HepG2 (cell line): ENCODE results near the gene SRF. TPM values are rescaled to one million over a fixed set of nuclear protein-coding genes. Genes with fewer than 3 reads are reported as not detected.

Experiments used
- ATAC-seq: fragments of 200-7000 bp; cut with Tn5 transposase; 3 replicates; pipeline ENCODE4 v1.9.1; 2020; ENCODE audit warnings: mild to moderate bottlenecking, moderate library complexity
- BruUV-seq: library from RNA; stranded (reverse); fragments of 400-500 nt; replicated peaks from 2 replicates; lab custom pipeline; 2021; lab: Mats Ljungman, UMichigan
- CTCF ChIA-PET: fragments of 300-600 bp; formaldehyde crosslinking; extraction: SDS; loops from one replicate; lab custom pipeline; 2021; ENCODE audit warnings: low total read pairs, inconsistent platforms, low intra/inter-chr PET ratio; lab: Yijun Ruan, JAX
- POLR2A ChIA-PET: fragments of 350-600 bp; sonication (Branson Sonifier 250); formaldehyde crosslinking; loops from one replicate; lab custom pipeline; 2020; ENCODE audit warnings: antibody characterized with exemption, inconsistent platforms; lab: Yijun Ruan, JAX
- DNase-seq: peaks from one replicate; pipeline ENCODE4 v3.0.0-alpha.2; 2015; ENCODE audit warnings: low spot score
- FAIRE-seq: peaks from 3 replicates; lab custom pipeline; 2011; peaks lifted over from hg19 to GRCh38; lab: Jason Lieb, UNC
- H2AFZ ChIP-seq: one replicate; pipeline ENCODE4 v1.6.1; 2011; ENCODE audit warnings: low read length, inconsistent platforms
- H3K27ac ChIP-seq: fragments of 300-600 bp; 3 replicates; pipeline ENCODE4 v1.8.0; 2011; ENCODE audit warnings: mixed run types, mild to moderate bottlenecking, mixed read lengths, low read length, inconsistent platforms; ENCODE audit not compliant: insufficient read depth; ENCODE audit errors: extremely low read length
- H3K27me3 ChIP-seq, 2 experiments: fragments of 200-600 bp in 1 of 2; 2 replicates in 1 of 2; 3 replicates in 1 of 2; pipeline versions ENCODE4 v1.6.0 to v1.8.0; 2011; ENCODE audit warnings: low read length in 2 of 2, mild to moderate bottlenecking in 2 of 2, moderate library complexity in 2 of 2, inconsistent platforms in 1 of 2; ENCODE audit not compliant: insufficient read depth in 2 of 2, control insufficient read depth in 1 of 2
- H3K36me3 ChIP-seq, 2 experiments: fragments of 200-600 bp in 1 of 2; replicated peaks in 1 of 2; 2 replicates in 1 of 2; 3 replicates in 1 of 2; pipeline versions ENCODE4 v1.5.1 to v1.8.0; 2011; ENCODE audit warnings: low read length in 2 of 2, inconsistent platforms in 1 of 2; ENCODE audit not compliant: insufficient read depth in 2 of 2, control insufficient read depth in 1 of 2
- H3K4me1 ChIP-seq: 2 replicates; pipeline ENCODE4 v1.5.1; 2012; ENCODE audit warnings: low read length, inconsistent platforms; ENCODE audit not compliant: insufficient read depth
- H3K4me2 ChIP-seq: 2 replicates; pipeline ENCODE4 v1.6.0; 2011; ENCODE audit warnings: low read depth, low read length, inconsistent platforms
- H3K4me3 ChIP-seq, 3 experiments: fragments of 200-600 bp in 1 of 3; sonication (generic), shearing (Covaris generic) in 1 of 3; replicated peaks in 1 of 3; 2 replicates each; pipeline ENCODE4 v1.5.1; 2011 to 2016; ENCODE audit warnings: low read length in 3 of 3, inconsistent platforms in 2 of 3, low read depth in 2 of 3, mild to moderate bottlenecking in 2 of 3, control low read depth in 1 of 3, mixed read lengths in 1 of 3; ENCODE audit not compliant: insufficient read depth in 1 of 3
- H3K79me2 ChIP-seq: one replicate; pipeline ENCODE4 v1.6.1; 2011; ENCODE audit warnings: low read length, inconsistent platforms; ENCODE audit not compliant: insufficient read depth
- H3K9ac ChIP-seq: 2 replicates; pipeline ENCODE4 v1.6.0; 2011; ENCODE audit warnings: mild to moderate bottlenecking, low read depth, low read length, inconsistent platforms; ENCODE audit not compliant: insufficient read depth
- H3K9me3 ChIP-seq: 2 replicates; pipeline ENCODE4 v1.5.1; 2012; ENCODE audit warnings: mild to moderate bottlenecking, low read length
- H4K20me1 ChIP-seq: 2 replicates; pipeline ENCODE4 v1.6.0; 2011; ENCODE audit warnings: inconsistent platforms, mild to moderate bottlenecking, low read length, moderate library complexity; ENCODE audit not compliant: insufficient read depth
- ATRX ChIP-seq: sonication (generic); formaldehyde crosslinking; IDR thresholded peaks from 2 replicates; pipeline ENCODE4 v1.4.0; 2020; ENCODE audit warnings: missing genetic modification reagents, borderline replicate concordance
- CBFB ChIP-seq: sonication (generic); formaldehyde crosslinking; IDR thresholded peaks from 2 replicates; pipeline ENCODE4 v1.4.0; 2020; ENCODE audit warnings: missing genetic modification reagents
- FOXA3 ChIP-seq: IDR thresholded peaks from 2 replicates; pipeline ENCODE4 v1.6.1; 2016; ENCODE audit warnings: missing genetic modification reagents, missing compliant biosample characterization
- GLMP ChIP-seq: sonication (generic); formaldehyde crosslinking; IDR thresholded peaks from 2 replicates; pipeline ENCODE4 v1.9.0; 2021; ENCODE audit warnings: missing genetic modification reagents, mild to moderate bottlenecking, borderline replicate concordance
- NFYB ChIP-seq: sonication (generic); formaldehyde crosslinking; IDR thresholded peaks from 2 replicates; pipeline ENCODE4 v1.4.0; 2020; ENCODE audit warnings: missing genetic modification reagents
- POLR2A ChIP-seq, 2 experiments: IDR thresholded peaks; 2 replicates each; pipeline ENCODE4 v1.6.1; 2011; ENCODE audit warnings: low read depth in 2 of 2, low read length in 2 of 2, mild to moderate bottlenecking in 1 of 2, moderate library complexity in 1 of 2; ENCODE audit not compliant: insufficient read depth in 1 of 2
- POLR2AphosphoS2 ChIP-seq: IDR thresholded peaks from 2 replicates; pipeline ENCODE4 v1.6.1; 2011; ENCODE audit warnings: low read depth, low read length, improper control_type of control experiment
- SMARCC2 ChIP-seq: fragments of 450-650 bp; IDR thresholded peaks from 2 replicates; pipeline ENCODE4 v1.6.1; 2017; ENCODE audit warnings: antibody characterized with exemption, mild to moderate bottlenecking
- TBP ChIP-seq: sonication (generic); formaldehyde crosslinking; IDR thresholded peaks from 2 replicates; pipeline ENCODE4 v1.5.0; 2020; ENCODE audit warnings: missing genetic modification reagents
- U2AF2 ChIP-seq: fragments of 200-400 bp; formaldehyde crosslinking; IDR thresholded peaks from 2 replicates; pipeline ENCODE4 v1.6.1; 2017; ENCODE audit warnings: low read depth, mild to moderate bottlenecking, low read length
- ZBTB7B ChIP-seq: sonication (generic); formaldehyde crosslinking; IDR thresholded peaks from 2 replicates; pipeline ENCODE4 v1.4.0; 2020; ENCODE audit warnings: missing genetic modification reagents
- ZNF235 ChIP-seq: sonication (generic); formaldehyde crosslinking; IDR thresholded peaks from 2 replicates; pipeline ENCODE4 v1.8.1; 2023; ENCODE audit warnings: mild to moderate bottlenecking, missing genetic modification reagents, borderline replicate concordance
- WGBS: methylation state at CpG from one replicate; pipeline ENCODE4 v1.1.6; 2017; ENCODE audit warnings: low lambda C conversion rate; 5-methylcytosine and 5-hydroxymethylcytosine counted together
- in situ Hi-C: cut with HindIII; loops from 2 replicates; pipeline ENCODE4 v1.10.0; 2017; ENCODE audit warnings: low pct_unique_long_range_greater_than_20kb; ENCODE audit not compliant: extremely low pct_ligation_motif_present
- intact Hi-C: fragments of 100-400 bp; cut with micrococcal nuclease; formaldehyde crosslinking; loops from one replicate; pipeline ENCODE4 v1.10.0; 2022; ENCODE audit not compliant: unreplicated experiment
- polyA plus RNA-seq, 8 experiments: library from polyadenylated mRNA; depleted of rRNA in 3 of 8; stranded (reverse) in 7 of 8; unstranded in 1 of 8; fragments of >200 nt; fragmentation: Illumina TruSeq in 4 of 8; extraction: Trizol in 4 of 8; gene quantifications; 2 replicates each; pipeline versions ENCODE4 v1.2.1 to v1.2.3, GENCODE V29; 2011 to 2016; ENCODE audit warnings: low read depth in 4 of 8, missing spikeins in 1 of 8, mixed read lengths in 1 of 8; ENCODE audit not compliant: insufficient read depth in 1 of 8
- total RNA-seq, 5 experiments: library from RNA; depleted of rRNA; stranded (reverse); fragments of >200 nt; fragmentation: Illumina TruSeq; extraction: Trizol; gene quantifications; 2 replicates each; pipeline ENCODE4 v1.2.3, GENCODE V29; 2016; ENCODE audit warnings: low read depth in 1 of 5
- TF ChIP-seq, protein P1 (sequence below): sonication (generic); formaldehyde crosslinking; IDR thresholded peaks from 2 replicates; pipeline ENCODE4 v1.8.1; 2023; ENCODE audit warnings: mild to moderate bottlenecking, missing genetic modification reagents
- TF ChIP-seq, protein P2 (sequence below): sonication (generic); formaldehyde crosslinking; IDR thresholded peaks from 2 replicates; pipeline ENCODE4 v1.8.0; 2022; ENCODE audit warnings: missing genetic modification reagents, low read depth, mild to moderate bottlenecking, borderline replicate concordance
- TF ChIP-seq, protein P3 (sequence below): IDR thresholded peaks from 2 replicates; pipeline ENCODE4 v1.6.1; 2016; ENCODE audit warnings: control low read depth

The SRF gene
- total and polyA plus RNA-seq, 2 of the 13 experiments (the other 11 are each of a cell fraction or from before 2014, with no cell fraction given), result 25.5 to 44.1 TPM

- intact Hi-C loops, result no loop called here
- no TSS peak for BruUV-seq
Observed at GRCh38 chr6:43176423-43176786, 5.3 kb downstream of the SRF start.

More at GRCh38 chr6:43176423-43176786, 5.3 kb downstream of the SRF start:
- H3K79me2 ChIP-seq, result peaks cover 36% of the 10 kb centered on the region
- H3K4me1 ChIP-seq, result peaks cover 34% of the 10 kb centered on the region
- H2AFZ ChIP-seq, result no peak overlapping the region
- 98% methylated on average over 5 of the region's 6 CpGs for WGBS
- H3K27me3 ChIP-seq, result no peaks in the 10 kb centered on the region; a peak in 1 of 5 replicates
- no peak overlapping the region for H3K27ac ChIP-seq
- FAIRE-seq (no peak), DNase-seq (no peak), ATAC-seq (no peak)
- POLR2A ChIA-PET, result no interaction called here
- CTCF ChIA-PET, result no interaction called here
- peaks cover 28 to 42% of the 10 kb centered on the region in 2 experiments for H3K36me3 ChIP-seq
- H3K4me2 ChIP-seq, result no peak overlapping the region
- TF ChIP-seq GLMP (CRISPR knock-in tag), result no peak
- peak in 1 of 2 experiments; percentile 22; a peak in 1 of 4 replicates for TF ChIP-seq POLR2A (IDR thresholded peaks at IDR 0.05; ENCODE audit: insufficient read depth in 1 of 2, low read depth in 2 of 2, low read length in 2 of 2)
- no peak for TF ChIP-seq FOXA3 (CRISPR knock-in tag)
- no peak for TF ChIP-seq ZNF235
- TF ChIP-seq ATRX (CRISPR knock-in tag), result no peak
- no peak for TF ChIP-seq NFYB (CRISPR knock-in tag)
- peak; percentile 39; the same call in 1 of the 2 replicates for TF ChIP-seq POLR2AphosphoS2
- TF ChIP-seq, protein P1, sequence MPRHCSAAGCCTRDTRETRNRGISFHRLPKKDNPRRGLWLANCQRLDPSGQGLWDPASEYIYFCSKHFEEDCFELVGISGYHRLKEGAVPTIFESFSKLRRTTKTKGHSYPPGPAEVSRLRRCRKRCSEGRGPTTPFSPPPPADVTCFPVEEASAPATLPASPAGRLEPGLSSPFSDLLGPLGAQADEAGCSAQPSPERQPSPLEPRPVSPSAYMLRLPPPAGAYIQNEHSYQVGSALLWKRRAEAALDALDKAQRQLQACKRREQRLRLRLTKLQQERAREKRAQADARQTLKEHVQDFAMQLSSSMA (CRISPR knock-in tag), result no peak
- no peak for TF ChIP-seq ZBTB7B (CRISPR knock-in tag)
- TF ChIP-seq U2AF2, result no peak
- no peak for TF ChIP-seq CBFB (CRISPR knock-in tag)
- TF ChIP-seq SMARCC2, result no peak
- TF ChIP-seq, protein P2, sequence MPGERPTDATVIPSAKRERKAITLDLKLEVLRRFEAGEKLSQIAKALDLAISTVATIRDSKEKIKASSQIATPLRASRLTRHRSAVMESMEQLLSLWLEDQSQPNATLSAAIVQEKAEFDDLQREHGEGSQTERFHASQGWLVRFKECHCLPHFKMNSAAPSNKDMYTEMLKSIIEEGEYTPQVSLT (CRISPR knock-in tag), result no peak
- no peak for TF ChIP-seq TBP (CRISPR knock-in tag)
- TF ChIP-seq, protein P3, sequence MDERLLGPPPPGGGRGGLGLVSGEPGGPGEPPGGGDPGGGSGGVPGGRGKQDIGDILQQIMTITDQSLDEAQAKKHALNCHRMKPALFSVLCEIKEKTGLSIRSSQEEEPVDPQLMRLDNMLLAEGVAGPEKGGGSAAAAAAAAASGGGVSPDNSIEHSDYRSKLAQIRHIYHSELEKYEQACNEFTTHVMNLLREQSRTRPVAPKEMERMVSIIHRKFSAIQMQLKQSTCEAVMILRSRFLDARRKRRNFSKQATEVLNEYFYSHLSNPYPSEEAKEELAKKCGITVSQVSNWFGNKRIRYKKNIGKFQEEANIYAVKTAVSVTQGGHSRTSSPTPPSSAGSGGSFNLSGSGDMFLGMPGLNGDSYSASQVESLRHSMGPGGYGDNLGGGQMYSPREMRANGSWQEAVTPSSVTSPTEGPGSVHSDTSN (CRISPR knock-in tag), result no peak
- H3K9ac ChIP-seq, result no peak overlapping the region
- H3K9me3 ChIP-seq, result no peaks in the 10 kb centered on the region
- in situ Hi-C loops, result no loop called here
- H3K4me3 ChIP-seq, result no peak overlapping the region
- peaks cover 32% of the 10 kb centered on the region for H4K20me1 ChIP-seq
